ENCODE data around the gene P2RX2. TPM values are rescaled to one million over a fixed set of nuclear protein-coding genes. Genes with fewer than 3 reads are reported as not detected.

Gene P2RX2
- total RNA-seq, 4 donors from 2014 or later = 0.74 to 2.8 TPM; not detected in 2

- no peak for ATAC-seq (ENCODE audit: low FRiP score)
- no peak for TF ChIP-seq CTCF (IDR thresholded peaks at IDR 0.05)
- DNase-seq (ENCODE audit: low spot score) = no peak
These were observed 45.5 kb upstream of the P2RX2 start for GRCh38 chr12:132572801-132573760.

- DNase-seq (ENCODE audit: low spot score) (no peak), ATAC-seq (ENCODE audit: low FRiP score) (no peak)
- TF ChIP-seq CTCF (IDR thresholded peaks at IDR 0.05) = no peak
These were observed 44.1 kb upstream of the P2RX2 start for GRCh38 chr12:132574271-132574996.

GRCh38 chr12:132575661-132576060 lies 42.9 kb upstream of the P2RX2 start:
- DNase-seq (ENCODE audit: low spot score) (no peak), ATAC-seq (ENCODE audit: low FRiP score) (no peak)
- no peak for TF ChIP-seq CTCF (IDR thresholded peaks at IDR 0.05)

- no peak for DNase-seq (ENCODE audit: low spot score)
These were observed 41.9 kb upstream of the P2RX2 start for GRCh38 chr12:132576701-132577100.

GRCh38 chr12:132577191-132577920 lies 41.2 kb upstream of the P2RX2 start:
- DNase-seq (ENCODE audit: low spot score) (no peak), ATAC-seq (ENCODE audit: low FRiP score) (no peak)
- no peak for TF ChIP-seq CTCF (IDR thresholded peaks at IDR 0.05)

More at GRCh38 chr12:132576701-132577100, 41.9 kb upstream of the P2RX2 start:
- no peak for ATAC-seq (ENCODE audit: low FRiP score)
- TF ChIP-seq CTCF (IDR thresholded peaks at IDR 0.05) = no peak

GRCh38 chr12:132578118-132578517 lies 40.5 kb upstream of the P2RX2 start:
- no peak for DNase-seq (ENCODE audit: low spot score)
- ATAC-seq (ENCODE audit: low FRiP score) = no peak
- no peak for TF ChIP-seq CTCF (IDR thresholded peaks at IDR 0.05)

Measured in omental fat pad (tissue), 4 donors.